Transverse colon (tissue), 4 donors: ENCODE data around the gene AGAP1. TPM values are rescaled to one million over a fixed set of nuclear protein-coding genes. Genes with fewer than 3 reads are reported as not detected.

Source experiments
- DNase-seq: peaks from one replicate; pipeline ENCODE4 v3.0.0-alpha.2; 2019
- H3K27ac ChIP-seq, 4 donors: fragments of 200-600 bp; sonication (generic); 2 replicates each; pipeline ENCODE4 v1.5.1; 2016 to 2018; ENCODE audit warnings: inconsistent platforms in 4 of 4
- H3K27me3 ChIP-seq: fragments of 200-600 bp; sonication (generic); 2 replicates; pipeline ENCODE4 v1.5.1; 2017; ENCODE audit warnings: inconsistent platforms
- H3K36me3 ChIP-seq, 4 donors: fragments of 200-600 bp; sonication (generic); 2 replicates each; pipeline ENCODE4 v1.5.1; 2017 to 2019; ENCODE audit warnings: inconsistent platforms in 4 of 4
- H3K4me1 ChIP-seq, 4 donors: fragments of 200-600 bp; sonication (generic); 2 replicates each; pipeline ENCODE4 v1.5.1; 2017 to 2020; ENCODE audit warnings: inconsistent platforms in 4 of 4
- H3K4me3 ChIP-seq, 4 donors: fragments of 200-600 bp; sonication (generic); 1 replicate in 1 of 4; 2 replicates in 3 of 4; pipeline versions ENCODE4 v1.5.1 to v1.6.1; 2017 to 2019; ENCODE audit warnings: inconsistent platforms in 4 of 4
- H3K9me3 ChIP-seq, 2 donors: fragments of 200-600 bp; sonication (generic); 2 replicates each; pipeline ENCODE4 v1.5.1; 2017 to 2019; ENCODE audit warnings: inconsistent platforms in 2 of 2
- CTCF ChIP-seq, 5 experiments: fragments of 200-600 bp in 3 of 5; fragments of 450-650 bp in 2 of 5; sonication (generic) in 3 of 5; IDR thresholded peaks; 1 replicate in 2 of 5; 2 replicates in 3 of 5; pipeline ENCODE4 v1.5.1; 2016 to 2017; ENCODE audit warnings: antibody characterized with exemption in 5 of 5, inconsistent platforms in 3 of 5, mild to moderate bottlenecking in 2 of 5, moderate library complexity in 1 of 5
- EP300 ChIP-seq: sonication (generic); formaldehyde crosslinking; IDR thresholded peaks from one replicate; pipeline ENCODE4 v1.6.1; 2017; ENCODE audit warnings: antibody characterized with exemption, low read depth
- POLR2A ChIP-seq: fragments of 450-650 bp; IDR thresholded peaks from one replicate; pipeline ENCODE4 v1.6.1; 2016; ENCODE audit warnings: antibody characterized with exemption, mild to moderate bottlenecking, moderate library complexity
- POLR2AphosphoS5 ChIP-seq, 3 donors: sonication (generic); formaldehyde crosslinking; IDR thresholded peaks; one replicate each; pipeline ENCODE4 v1.6.1; 2016; ENCODE audit warnings: antibody characterized with exemption in 3 of 3
- WGBS, 2 donors: methylation state at CpG; one replicate each; pipeline ENCODE4 v1.1.5; 2018; ENCODE audit warnings: low coverage in 1 of 2; 5-methylcytosine and 5-hydroxymethylcytosine counted together
- in situ Hi-C, 4 donors: fragments of 200-750 bp; cut with MboI; loops; one replicate each; pipeline versions ENCODE4 v1.15.0 to v1.15.1; 2017; ENCODE audit warnings: low sequenced_read_pairs in 3 of 4, low pct_ligation_motif_present in 1 of 4, low pct_unique_long_range_greater_than_20kb in 1 of 4
- intact Hi-C: fragments of 100-400 bp; cut with DNase I; formaldehyde crosslinking; loops from one replicate; pipeline ENCODE4 v1.15.1; 2023; ENCODE audit warnings: low total_unique reads
- total RNA-seq, 4 donors: library from RNA; depleted of rRNA; stranded (reverse); fragments of >200 nt; gene quantifications; one replicate each; pipeline ENCODE4 v1.1.0, GENCODE V29; 2016

AGAP1 gene
- total RNA-seq, 4 donors from 2014 or later, result 56.1 to 96.9 (median 71.2) TPM

- DNase-seq, result no peak
- Histone ChIP-seq H3K27me3 (no peaks in the 10 kb centered on the region), H3K4me1 (peaks cover 12 to 28% (median 16%) of the 10 kb centered on the region in 4 donors), H3K36me3 (no peaks in the 10 kb centered on the region), H3K4me3 (peak overlapping the region in 1 of 4 donors; percentile 29), H3K27ac (peak overlapping the region; percentile 34 to 83 (median 61)), H3K9me3 (no peaks in the 10 kb centered on the region)
- WGBS, 2 donors, result 0 to 11% methylated on average over 2 to 13 of the region's 13 CpGs
- intact Hi-C loops (loop anchor here (2.0 to 5.0 kb wide), 3 partner anchors 25 to 1882 kb away; no protein-coding TSS in a partner anchor), in situ Hi-C loops (no loop called here)
- TF ChIP-seq CTCF (IDR thresholded peaks at IDR 0.05) (no peak), EP300 (no peak), POLR2AphosphoS5 (IDR thresholded peaks at IDR 0.05) (peak in 1 of 3 donors; percentile 13)
Measured at GRCh38 chr2:235665661-235666212, 171.9 kb downstream of the AGAP1 start.

- Histone ChIP-seq H3K36me3 (no peaks in the 10 kb centered on the region), H3K4me3 (peak overlapping the region in 1 of 4 donors; percentile 29), H3K9me3 (no peaks in the 10 kb centered on the region), H3K27ac (peak overlapping the region; percentile 34 to 83 (median 61)), H3K27me3 (no peaks in the 10 kb centered on the region), H3K4me1 (peaks cover 9 to 27% (median 18%) of the 10 kb centered on the region in 4 donors)
- 0 to 2% methylated on average over 4 of the region's 4 CpGs for WGBS, 2 donors
- TF ChIP-seq CTCF (IDR thresholded peaks at IDR 0.05) (no peak), POLR2A (no peak), POLR2AphosphoS5 (IDR thresholded peaks at IDR 0.05) (peak in 1 of 3 donors; percentile 18)
- in situ Hi-C loops (no loop called here), intact Hi-C loops (loop anchor here (5.0 kb wide), 2 partner anchors 81 to 1881 kb away; no protein-coding TSS in a partner anchor)
- no peak for DNase-seq
Measured at GRCh38 chr2:235666213-235666781, 172.5 kb downstream of the AGAP1 start.

GRCh38 chr2:235668782-235669181 is 174.9 kb downstream of the AGAP1 start:
- TF ChIP-seq POLR2A, result no peak
- TF ChIP-seq EP300, result no peak
- no peak for TF ChIP-seq POLR2AphosphoS5 (IDR thresholded peaks at IDR 0.05)
- TF ChIP-seq CTCF (IDR thresholded peaks at IDR 0.05), result no peak
- in situ Hi-C loops, result no loop called here
- intact Hi-C loops, result loop anchor here (5.0 kb wide), 2 partner anchors 79 to 1879 kb away; no protein-coding TSS in a partner anchor
- DNase-seq, result no peak
- Histone ChIP-seq H3K4me1 (peaks cover 9 to 35% (median 22%) of the 10 kb centered on the region in 4 donors), H3K27ac (no peak overlapping the region), H3K36me3 (no peaks in the 10 kb centered on the region), H3K9me3 (no peaks in the 10 kb centered on the region), H3K4me3 (no peak overlapping the region), H3K27me3 (no peaks in the 10 kb centered on the region)
- whole genome bisulfite sequencing, 2 donors, result 79 to 96% methylated on average over 4 of the region's 4 CpGs

GRCh38 chr2:235669269-235669831 is 175.5 kb downstream of the AGAP1 start:
- DNase-seq, result peak; percentile 77
- Histone ChIP-seq H3K4me3 (peak overlapping the region; percentile 40 to 63 (median 53)), H3K4me1 (peaks cover 9 to 35% (median 22%) of the 10 kb centered on the region in 4 donors), H3K27me3 (no peaks in the 10 kb centered on the region), H3K9me3 (no peaks in the 10 kb centered on the region), H3K36me3 (no peaks in the 10 kb centered on the region), H3K27ac (peak overlapping the region in 3 of 4 donors; percentile 68 to 83 (median 73))
- TF ChIP-seq CTCF (IDR thresholded peaks at IDR 0.05), result no peak
- TF ChIP-seq POLR2AphosphoS5 (IDR thresholded peaks at IDR 0.05), result no peak
- TF ChIP-seq EP300, result no peak
- TF ChIP-seq POLR2A, result no peak
- in situ Hi-C loops, result no loop called here
- WGBS, 2 donors, result 2% methylated on average over 17 of the region's 77 CpGs; no CpG with 5 or more reads in 1 of the 2 donors
- intact Hi-C loops, result loop anchor here (5.0 kb wide), 2 partner anchors 78 to 1878 kb away; no protein-coding TSS in a partner anchor
